Esophagus muscularis mucosa (tissue), 4 donors: ENCODE measurements around the gene SAA4. TPM values are rescaled to one million over a fixed set of nuclear protein-coding genes. Genes with fewer than 3 reads are reported as not detected.
"Not testable (repeated sequence)": the region's sequence is repeated elsewhere in the genome, so short reads cannot be mapped to it uniquely, and the experiment has no call there.

Source experiments
- DNase-seq: peaks from one replicate; pipeline ENCODE4 v3.0.0-alpha.2; 2017; ENCODE audit errors: extremely low spot score
- H3K27ac ChIP-seq, 4 donors: fragments of 200-600 bp; sonication (generic); replicated peaks in 1 of 4; 1 replicate in 3 of 4; 2 replicates in 1 of 4; pipeline ENCODE4 v1.5.1; 2016 to 2019; ENCODE audit warnings: mild to moderate bottlenecking in 1 of 4
- H3K27me3 ChIP-seq, 4 donors: fragments of 200-600 bp; sonication (generic); one replicate each; pipeline versions ENCODE4 v1.5.1 to v1.6.0; 2016 to 2019
- H3K36me3 ChIP-seq, 4 donors: fragments of 200-600 bp; sonication (generic); one replicate each; pipeline ENCODE4 v1.5.1; 2016 to 2019
- H3K4me1 ChIP-seq, 4 donors: fragments of 200-600 bp; sonication (generic); one replicate each; pipeline ENCODE4 v1.5.1; 2016 to 2019
- H3K4me3 ChIP-seq, 4 donors: fragments of 200-600 bp; sonication (generic); 1 replicate in 2 of 4; 2 replicates in 2 of 4; pipeline ENCODE4 v1.5.1; 2016 to 2019; ENCODE audit warnings: mild to moderate bottlenecking in 4 of 4, moderate library complexity in 1 of 4
- H3K9me3 ChIP-seq, 4 donors: fragments of 200-600 bp; sonication (generic); 1 replicate in 3 of 4; 2 replicates in 1 of 4; pipeline ENCODE4 v1.5.1; 2016 to 2019
- EP300 ChIP-seq: sonication (generic); formaldehyde crosslinking; IDR thresholded peaks from one replicate; pipeline ENCODE4 v1.6.1; 2017; ENCODE audit warnings: antibody characterized with exemption
- POLR2A ChIP-seq: fragments of 450-650 bp; IDR thresholded peaks from one replicate; pipeline ENCODE4 v1.6.1; 2017; ENCODE audit warnings: antibody characterized with exemption, moderate library complexity, mild to moderate bottlenecking, low read depth
- POLR2AphosphoS5 ChIP-seq, 2 donors: sonication (generic); formaldehyde crosslinking; IDR thresholded peaks; one replicate each; pipeline ENCODE4 v1.6.1; 2017; ENCODE audit warnings: antibody characterized with exemption in 2 of 2
- WGBS: methylation state at CpG from one replicate; pipeline ENCODE4 v1.1.5; 2018; 5-methylcytosine and 5-hydroxymethylcytosine counted together
- intact Hi-C: fragments of 100-400 bp; cut with DNase I; formaldehyde crosslinking; loops from one replicate; pipeline ENCODE4 v1.15.1; 2023
- total RNA-seq, 4 donors: library from RNA; depleted of rRNA; stranded (reverse); fragments of >200 nt; gene quantifications; one replicate each; pipeline versions ENCODE4 v1.1.0 to v1.2.1, GENCODE V29; 2016
- TF ChIP-seq, protein P1 (sequence below), 3 experiments: fragments of 200-600 bp in 2 of 3; fragments of 450-650 bp in 1 of 3; sonication (generic) in 2 of 3; IDR thresholded peaks; one replicate each; pipeline ENCODE4 v1.5.1; 2017 to 2019; ENCODE audit warnings: antibody characterized with exemption in 3 of 3, mild to moderate bottlenecking in 2 of 3, moderate library complexity in 1 of 3

Gene SAA4
- total RNA-seq, 4 donors from 2014 or later = not detected

DNA sequence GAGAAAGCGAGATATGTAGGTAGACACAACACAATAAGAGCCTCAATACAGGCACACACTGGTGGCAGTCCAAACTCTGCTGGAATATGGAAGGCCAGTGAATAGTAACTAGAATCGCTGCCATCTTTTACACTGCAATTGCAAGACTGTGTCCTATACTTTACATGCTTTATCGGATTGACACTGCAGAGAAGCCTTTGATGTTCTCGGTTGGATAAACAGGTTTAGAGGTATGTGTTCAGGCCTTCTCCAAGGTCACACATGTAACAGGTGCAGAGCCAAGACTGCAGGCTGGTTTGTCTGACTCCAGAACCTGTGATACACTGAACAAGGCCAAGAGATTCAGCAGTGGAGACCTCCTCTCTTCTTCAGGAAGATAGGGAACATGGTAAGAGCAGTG, 34.6 kb upstream of the SAA4 start:
- no peak overlapping the region for H3K4me3 ChIP-seq
- intact Hi-C loops = no loop called here

GRCh38 chr11:18270102-18270501, 33.5 kb upstream of the SAA4 start:
- H3K9me3 ChIP-seq = no peaks in the 10 kb centered on the region
- intact Hi-C loops = no loop called here
- no peak overlapping the region for H3K27ac ChIP-seq
- no peak for TF ChIP-seq EP300
- TF ChIP-seq POLR2AphosphoS5 (IDR thresholded peaks at IDR 0.05) = no peak
- TF ChIP-seq, protein P1, sequence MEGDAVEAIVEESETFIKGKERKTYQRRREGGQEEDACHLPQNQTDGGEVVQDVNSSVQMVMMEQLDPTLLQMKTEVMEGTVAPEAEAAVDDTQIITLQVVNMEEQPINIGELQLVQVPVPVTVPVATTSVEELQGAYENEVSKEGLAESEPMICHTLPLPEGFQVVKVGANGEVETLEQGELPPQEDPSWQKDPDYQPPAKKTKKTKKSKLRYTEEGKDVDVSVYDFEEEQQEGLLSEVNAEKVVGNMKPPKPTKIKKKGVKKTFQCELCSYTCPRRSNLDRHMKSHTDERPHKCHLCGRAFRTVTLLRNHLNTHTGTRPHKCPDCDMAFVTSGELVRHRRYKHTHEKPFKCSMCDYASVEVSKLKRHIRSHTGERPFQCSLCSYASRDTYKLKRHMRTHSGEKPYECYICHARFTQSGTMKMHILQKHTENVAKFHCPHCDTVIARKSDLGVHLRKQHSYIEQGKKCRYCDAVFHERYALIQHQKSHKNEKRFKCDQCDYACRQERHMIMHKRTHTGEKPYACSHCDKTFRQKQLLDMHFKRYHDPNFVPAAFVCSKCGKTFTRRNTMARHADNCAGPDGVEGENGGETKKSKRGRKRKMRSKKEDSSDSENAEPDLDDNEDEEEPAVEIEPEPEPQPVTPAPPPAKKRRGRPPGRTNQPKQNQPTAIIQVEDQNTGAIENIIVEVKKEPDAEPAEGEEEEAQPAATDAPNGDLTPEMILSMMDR (IDR thresholded peaks at IDR 0.05) = no peak
- H3K27me3 ChIP-seq = no peaks in the 10 kb centered on the region
- peaks cover 0 to 5% (median 2%) of the 10 kb centered on the region in 4 donors for H3K36me3 ChIP-seq
- H3K4me1 ChIP-seq = no peaks in the 10 kb centered on the region
- no peak for DNase-seq
- no peak overlapping the region for H3K4me3 ChIP-seq
- 77% methylated on average over 4 of the region's 4 CpGs for WGBS

More for the DNA sequence above, 34.6 kb upstream of the SAA4 start:
- no peak overlapping the region for H3K27ac ChIP-seq
- peaks cover 0 to 7% (median 3%) of the 10 kb centered on the region in 4 donors for H3K36me3 ChIP-seq
- no peaks in the 10 kb centered on the region for H3K4me1 ChIP-seq
- DNase-seq = no peak
- no peaks in the 10 kb centered on the region for H3K9me3 ChIP-seq
- WGBS = 87% methylated on average over 4 of the region's 4 CpGs
- TF ChIP-seq EP300 (no peak), POLR2A (no peak), POLR2AphosphoS5 (IDR thresholded peaks at IDR 0.05) (no peak)
- TF ChIP-seq, protein P1 (IDR thresholded peaks at IDR 0.05) = no peak
- no peaks in the 10 kb centered on the region for H3K27me3 ChIP-seq

- H3K36me3 ChIP-seq, H3K27me3 ChIP-seq, H3K4me3 ChIP-seq, H3K27ac ChIP-seq, DNase-seq, H3K9me3 ChIP-seq, H3K4me1 ChIP-seq, intact Hi-C loops: not testable (repeated sequence)
- no CpG with 5 or more reads among the region's 5 CpGs for WGBS
Observed at GRCh38 chr11:18269252-18269651, 32.6 kb upstream of the SAA4 start.

GRCh38 chr11:18267335-18268133, 30.9 kb upstream of the SAA4 start:
- H3K27me3 ChIP-seq, H3K36me3 ChIP-seq, DNase-seq, H3K27ac ChIP-seq, H3K4me1 ChIP-seq, intact Hi-C loops, H3K4me3 ChIP-seq, H3K9me3 ChIP-seq: not testable (repeated sequence)
- WGBS = 60% methylated on average over 1 of the region's 10 CpGs

- Histone ChIP-seq H3K9me3 (no peaks in the 10 kb centered on the region), H3K4me3 (no peak within 1 kb of the TSS), H3K27ac (no peak within 1 kb of the TSS), H3K27me3 (no peaks in the 10 kb centered on the region), H3K4me1 (no peaks in the 10 kb centered on the region), H3K36me3 (no peaks in the 10 kb centered on the region)
- 67% methylated on average over 7 of the region's 8 CpGs for WGBS
- intact Hi-C loops = no loop called here
- TF ChIP-seq POLR2AphosphoS5 (IDR thresholded peaks at IDR 0.05) (no peak), EP300 (no peak), POLR2A (no peak)
- TF ChIP-seq, protein P1 (IDR thresholded peaks at IDR 0.05) = no peak
- DNase-seq = no peak
Observed at GRCh38 chr11:18265949-18266348, 29.3 kb upstream of the SAA4 start, which contains the start of gene SAA1. Gene SAA1, plus strand, starts transcription at chr11:18266264. Its CDS starts 624 bp downstream, at chr11:18266888.
